ENCODE results near the gene NME4. TPM values are rescaled to one million over a fixed set of nuclear protein-coding genes. Genes with fewer than 3 reads are reported as not detected.
"Not testable (repeated sequence)": the region's sequence is repeated elsewhere in the genome, so short reads cannot be mapped to it uniquely, and the experiment has no call there.

Gene NME4
- 106 TPM for polyA plus RNA-seq (ENCODE audit: insufficient read length)
- long read RNA-seq, donor 1, transcript NME4-210 (2 exons, 1,861 nt) = minor isoform, 9 of 140 reads
- long read RNA-seq, donor 1, transcript NME4-201 (5 exons, 995 nt) = major isoform, 59 of 140 reads
- long read RNA-seq, donor 1, partial matches to known transcripts = 65 of 140 reads
- long read RNA-seq, donor 1, other reads (novel, unspliced or antisense) = 5 of 140 reads
- long read RNA-seq, donor 2, transcript NME4-210 (2 exons, 1,861 nt) = minor isoform, 12 of 67 reads
- long read RNA-seq, donor 2, transcript NME4-201 (5 exons, 995 nt) = major isoform, 42 of 67 reads
- long read RNA-seq, donor 2, partial matches to known transcripts = 7 of 67 reads
- long read RNA-seq, donor 2, other reads (novel, unspliced or antisense) = 0 of 67 reads
- long read RNA-seq, donor 3, transcript NME4-210 (2 exons, 1,861 nt) = minor isoform, 8 of 40 reads
- long read RNA-seq, donor 3, transcript NME4-201 (5 exons, 995 nt) = major isoform, 27 of 40 reads
- long read RNA-seq, donor 3, partial matches to known transcripts = 0 of 40 reads
- long read RNA-seq, donor 3, other reads (novel, unspliced or antisense) = 0 of 40 reads
- long read RNA-seq, donor 4, transcript NME4-201 (5 exons, 995 nt) = major isoform, 6 of 9 reads
- long read RNA-seq, donor 4, partial matches to known transcripts = 0 of 9 reads
- long read RNA-seq, donor 4, other reads (novel, unspliced or antisense) = 0 of 9 reads
- long read RNA-seq, donor 5, transcript NME4-210 (2 exons, 1,861 nt) = minor isoform, 9 of 134 reads
- long read RNA-seq, donor 5, transcript NME4-201 (5 exons, 995 nt) = major isoform, 95 of 134 reads
- long read RNA-seq, donor 5, partial matches to known transcripts = 15 of 134 reads
- long read RNA-seq, donor 5, other reads (novel, unspliced or antisense) = 10 of 134 reads
- long read RNA-seq, donor 6, transcript NME4-201 (5 exons, 995 nt) = major isoform, 64 of 116 reads
- long read RNA-seq, donor 6, transcript NME4-210 (2 exons, 1,861 nt) = minor isoform, 20 of 116 reads
- long read RNA-seq, donor 6, partial matches to known transcripts = 21 of 116 reads
- long read RNA-seq, donor 6, other reads (novel, unspliced or antisense) = 6 of 116 reads
- long read RNA-seq, donor 7, transcript NME4-201 (5 exons, 995 nt) = major isoform, 71 of 89 reads
- long read RNA-seq, donor 7, transcript NME4-210 (2 exons, 1,861 nt) = minor isoform, 10 of 89 reads
- long read RNA-seq, donor 7, transcript NME4-211 (6 exons, 1,193 nt) = minor isoform, 5 of 89 reads
- long read RNA-seq, donor 7, partial matches to known transcripts = 0 of 89 reads
- long read RNA-seq, donor 7, other reads (novel, unspliced or antisense) = 0 of 89 reads
- long read RNA-seq, donor 8, transcript NME4-201 (5 exons, 995 nt) = major isoform, 16 of 21 reads
- long read RNA-seq, donor 8, partial matches to known transcripts = 0 of 21 reads
- long read RNA-seq, donor 8, other reads (novel, unspliced or antisense) = 0 of 21 reads

- DNase-seq = no peak
Measured at GRCh38 chr16:397135-397661, at the start of gene NME4. Gene NME4, plus strand, starts transcription at chr16:397199. Its CDS starts 24 bp downstream, at chr16:397223.

GRCh38 chr16:347203-347602 lies 49.8 kb upstream of the NME4 start:
- no peak for DNase-seq

GRCh38 chr16:348495-348894 lies 48.5 kb upstream of the NME4 start:
- DNase-seq = not testable (repeated sequence)

- DNase-seq = no peak
Measured at GRCh38 chr16:349211-349610, 47.8 kb upstream of the NME4 start.

GRCh38 chr16:350203-350602 lies 46.8 kb upstream of the NME4 start:
- no peak for DNase-seq

GRCh38 chr16:351804-352520 lies 45.0 kb upstream of the NME4 start:
- no peak for DNase-seq

- DNase-seq = peak; percentile 97
Measured at GRCh38 chr16:352547-353403, 44.2 kb upstream of the NME4 start, which contains the start of gene AXIN1. Gene AXIN1, minus strand, starts transcription at chr16:352723. Its CDS starts 5,698 bp downstream, at chr16:347025.

GRCh38 chr16:353404-354290 lies 43.4 kb upstream of the NME4 start:
- DNase-seq = no peak

GRCh38 chr16:354291-354881 lies 42.6 kb upstream of the NME4 start:
- no peak for DNase-seq

GRCh38 chr16:354971-355461 lies 42.0 kb upstream of the NME4 start:
- DNase-seq = no peak

- no peak for DNase-seq
Measured at GRCh38 chr16:356741-357140, 40.3 kb upstream of the NME4 start.

GRCh38 chr16:359067-359763 lies 37.8 kb upstream of the NME4 start:
- no peak for DNase-seq

- no peak for DNase-seq
Measured at GRCh38 chr16:359871-360697, 36.9 kb upstream of the NME4 start.

- no peak for DNase-seq
Measured at GRCh38 chr16:360698-361336, 36.2 kb upstream of the NME4 start.

GRCh38 chr16:361341-361871 lies 35.6 kb upstream of the NME4 start:
- no peak for DNase-seq

Measured in left kidney (tissue), 8 donors.